ENCODE results near the gene HSD3B2. TPM values are rescaled to one million over a fixed set of nuclear protein-coding genes. Genes with fewer than 3 reads are reported as not detected.
"Not testable (repeated sequence)": the region's sequence is repeated elsewhere in the genome, so short reads cannot be mapped to it uniquely, and the experiment has no call there.

The HSD3B2 gene
- total and polyA plus RNA-seq, 7 donors: 0.60 to 5.8 (median 0.93) TPM; not detected in 4

DNA sequence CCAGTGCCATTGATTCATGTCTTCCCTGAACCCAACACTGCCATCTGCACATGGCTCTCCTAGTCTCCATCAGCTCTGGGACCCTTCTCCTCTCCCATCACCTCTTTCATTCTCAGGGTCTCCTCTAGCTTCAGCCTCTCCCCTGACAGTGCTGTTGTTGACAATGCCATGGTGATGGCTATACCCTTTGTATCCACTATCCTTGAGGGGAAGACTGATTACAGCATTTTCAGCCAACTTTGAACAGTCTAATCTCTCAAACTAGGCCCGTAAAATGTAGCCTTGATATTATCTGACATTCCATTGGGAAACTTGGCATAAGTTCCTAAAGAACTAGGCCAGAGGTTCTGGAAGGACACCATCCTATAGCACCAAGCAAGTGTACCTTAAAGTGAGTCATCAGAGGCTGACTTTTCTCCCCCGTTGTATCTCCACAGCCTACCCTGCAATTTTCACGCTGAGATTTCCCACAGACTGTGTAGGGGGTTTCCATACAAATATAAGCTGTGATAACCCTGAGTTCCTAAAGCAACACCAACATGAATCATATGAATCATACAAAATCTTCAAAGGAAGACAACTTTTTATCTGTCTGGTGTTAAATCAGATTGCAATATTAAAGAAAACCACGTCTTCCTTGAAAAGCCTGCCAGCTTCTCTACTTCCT lies 40.6 kb upstream of the HSD3B2 start:
- intact Hi-C loops (cut with DNase I): no loop called here
- no peaks in the 10 kb centered on the region for H3K36me3 ChIP-seq
- WGBS, 2 donors: 17 to 47% methylated on average over 4 of the region's 4 CpGs
- H3K9me3 ChIP-seq: no peaks in the 10 kb centered on the region
- H3K4me1 ChIP-seq: peaks cover 0 to 6% (median 0%) of the 10 kb centered on the region in 4 donors
- no peak for DNase-seq
- H3K4me3 ChIP-seq: no peak overlapping the region
- H3K27me3 ChIP-seq: no peaks in the 10 kb centered on the region
- no peak overlapping the region for H3K27ac ChIP-seq
- TF ChIP-seq, protein P1, sequence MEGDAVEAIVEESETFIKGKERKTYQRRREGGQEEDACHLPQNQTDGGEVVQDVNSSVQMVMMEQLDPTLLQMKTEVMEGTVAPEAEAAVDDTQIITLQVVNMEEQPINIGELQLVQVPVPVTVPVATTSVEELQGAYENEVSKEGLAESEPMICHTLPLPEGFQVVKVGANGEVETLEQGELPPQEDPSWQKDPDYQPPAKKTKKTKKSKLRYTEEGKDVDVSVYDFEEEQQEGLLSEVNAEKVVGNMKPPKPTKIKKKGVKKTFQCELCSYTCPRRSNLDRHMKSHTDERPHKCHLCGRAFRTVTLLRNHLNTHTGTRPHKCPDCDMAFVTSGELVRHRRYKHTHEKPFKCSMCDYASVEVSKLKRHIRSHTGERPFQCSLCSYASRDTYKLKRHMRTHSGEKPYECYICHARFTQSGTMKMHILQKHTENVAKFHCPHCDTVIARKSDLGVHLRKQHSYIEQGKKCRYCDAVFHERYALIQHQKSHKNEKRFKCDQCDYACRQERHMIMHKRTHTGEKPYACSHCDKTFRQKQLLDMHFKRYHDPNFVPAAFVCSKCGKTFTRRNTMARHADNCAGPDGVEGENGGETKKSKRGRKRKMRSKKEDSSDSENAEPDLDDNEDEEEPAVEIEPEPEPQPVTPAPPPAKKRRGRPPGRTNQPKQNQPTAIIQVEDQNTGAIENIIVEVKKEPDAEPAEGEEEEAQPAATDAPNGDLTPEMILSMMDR (IDR thresholded peaks at IDR 0.05): no peak
- TF ChIP-seq POLR2AphosphoS5 (IDR thresholded peaks at IDR 0.05) (no peak), EP300 (IDR thresholded peaks at IDR 0.05) (no peak), POLR2A (IDR thresholded peaks at IDR 0.05) (no peak)

DNA sequence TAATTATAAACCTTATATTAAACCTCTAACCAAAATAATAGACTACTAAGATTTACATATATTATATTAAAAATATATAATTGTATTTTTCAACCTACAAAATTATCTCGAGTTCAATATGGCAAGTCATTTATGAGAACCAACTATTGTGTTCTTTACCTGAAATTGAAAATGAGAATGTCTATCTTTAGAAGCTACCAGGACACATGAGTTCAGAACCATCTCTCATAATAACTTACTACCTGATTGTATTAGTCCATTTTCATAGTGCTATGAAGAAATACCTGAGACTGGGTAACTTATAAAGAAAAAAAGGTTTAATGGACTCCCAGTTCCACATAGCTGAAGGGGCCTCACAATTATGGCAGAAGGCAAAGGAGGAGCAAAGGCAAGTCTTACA lies 39.6 kb upstream of the HSD3B2 start:
- Histone ChIP-seq H3K9me3 (no peaks in the 10 kb centered on the region), H3K4me1 (peaks cover 0 to 6% (median 0%) of the 10 kb centered on the region in 4 donors), H3K27ac (no peak overlapping the region), H3K27me3 (no peaks in the 10 kb centered on the region), H3K4me3 (no peak overlapping the region), H3K36me3 (no peaks in the 10 kb centered on the region)
- no peak for TF ChIP-seq POLR2A (IDR thresholded peaks at IDR 0.05)
- TF ChIP-seq POLR2AphosphoS5 (IDR thresholded peaks at IDR 0.05): no peak
- TF ChIP-seq, protein P1 (IDR thresholded peaks at IDR 0.05): no peak
- intact Hi-C loops (cut with DNase I): no loop called here
- no peak for DNase-seq
- 85 to 95% methylated on average over 1 of the region's 1 CpG for WGBS, 2 donors

- no peaks in the 10 kb centered on the region for H3K9me3 ChIP-seq
- peaks cover 0 to 6% (median 0%) of the 10 kb centered on the region in 4 donors for H3K4me1 ChIP-seq
- DNase-seq: no peak
- H3K27me3 ChIP-seq: no peaks in the 10 kb centered on the region
- intact Hi-C loops (cut with DNase I): no loop called here
- H3K36me3 ChIP-seq: no peaks in the 10 kb centered on the region
- H3K4me3 ChIP-seq: no peak overlapping the region
- H3K27ac ChIP-seq: no peak overlapping the region
- TF ChIP-seq, protein P1 (IDR thresholded peaks at IDR 0.05): no peak
- TF ChIP-seq EP300 (IDR thresholded peaks at IDR 0.05): no peak
- no peak for TF ChIP-seq POLR2AphosphoS5 (IDR thresholded peaks at IDR 0.05)
- no peak for TF ChIP-seq POLR2A (IDR thresholded peaks at IDR 0.05)
- 87 to 91% methylated on average over 1 of the region's 1 CpG for WGBS, 2 donors
Measured at GRCh38 chr1:119376594-119376993, 38.4 kb upstream of the HSD3B2 start.

DNA sequence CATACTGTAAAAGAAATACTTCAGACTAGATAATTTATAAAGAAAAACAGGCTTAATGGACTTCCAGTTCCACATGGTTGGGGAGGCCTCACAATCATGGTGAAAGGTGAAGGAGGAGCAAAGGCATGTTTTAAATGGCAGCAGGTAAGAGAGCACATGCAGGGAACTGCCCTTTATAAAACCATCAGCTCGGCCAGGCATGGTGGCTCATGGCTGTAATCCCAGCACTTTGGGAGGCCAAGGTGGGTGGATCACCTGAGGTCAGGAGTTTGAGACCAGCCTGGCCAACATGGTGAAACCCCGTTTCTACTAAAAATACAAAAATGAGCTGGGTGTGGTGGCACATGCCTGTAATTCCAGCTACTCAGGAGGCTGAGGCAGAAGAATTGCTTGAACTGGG lies 37.4 kb upstream of the HSD3B2 start:
- H3K4me3 ChIP-seq; H3K4me1 ChIP-seq; H3K27me3 ChIP-seq; H3K36me3 ChIP-seq; intact Hi-C loops (cut with DNase I); DNase-seq; H3K27ac ChIP-seq; H3K9me3 ChIP-seq: not testable (repeated sequence)
- WGBS, 2 donors: 85 to 91% methylated on average over 2 of the region's 2 CpGs

GRCh38 chr1:119379117-119379516 lies 35.8 kb upstream of the HSD3B2 start:
- 88 to 94% methylated on average over 1 of the region's 1 CpG for WGBS, 2 donors
- intact Hi-C loops (cut with DNase I): no loop called here

More at GRCh38 chr1:119379117-119379516, 35.8 kb upstream of the HSD3B2 start:
- Histone ChIP-seq H3K27me3 (no peaks in the 10 kb centered on the region), H3K27ac (no peak overlapping the region), H3K36me3 (no peaks in the 10 kb centered on the region), H3K4me1 (peaks cover 0 to 4% (median 0%) of the 10 kb centered on the region in 4 donors), H3K9me3 (no peaks in the 10 kb centered on the region), H3K4me3 (no peak overlapping the region)
- TF ChIP-seq POLR2A (IDR thresholded peaks at IDR 0.05) (no peak), EP300 (IDR thresholded peaks at IDR 0.05) (no peak), POLR2AphosphoS5 (IDR thresholded peaks at IDR 0.05) (no peak)
- TF ChIP-seq, protein P1 (IDR thresholded peaks at IDR 0.05): no peak
- DNase-seq: no peak

Measured in sigmoid colon (tissue), 7 donors.